GM18519 (cell line): ENCODE data around the gene FLYWCH2.
A peak's percentile ranks its signal among the peaks of the same experiment; 100 is the strongest.
"Not testable (repeated sequence)": the region's sequence is repeated elsewhere in the genome, so short reads cannot be mapped to it uniquely, and the experiment has no call there.

Source experiments
- ATAC-seq: cut with Tn5 transposase; IDR thresholded peaks from one replicate; pipeline ENCODE4 v1.9.1; 2021; ENCODE audit warnings: mild to moderate bottlenecking, moderate library complexity; ENCODE audit not compliant: unreplicated experiment, low FRiP score

The FLYWCH2 gene

DNA sequence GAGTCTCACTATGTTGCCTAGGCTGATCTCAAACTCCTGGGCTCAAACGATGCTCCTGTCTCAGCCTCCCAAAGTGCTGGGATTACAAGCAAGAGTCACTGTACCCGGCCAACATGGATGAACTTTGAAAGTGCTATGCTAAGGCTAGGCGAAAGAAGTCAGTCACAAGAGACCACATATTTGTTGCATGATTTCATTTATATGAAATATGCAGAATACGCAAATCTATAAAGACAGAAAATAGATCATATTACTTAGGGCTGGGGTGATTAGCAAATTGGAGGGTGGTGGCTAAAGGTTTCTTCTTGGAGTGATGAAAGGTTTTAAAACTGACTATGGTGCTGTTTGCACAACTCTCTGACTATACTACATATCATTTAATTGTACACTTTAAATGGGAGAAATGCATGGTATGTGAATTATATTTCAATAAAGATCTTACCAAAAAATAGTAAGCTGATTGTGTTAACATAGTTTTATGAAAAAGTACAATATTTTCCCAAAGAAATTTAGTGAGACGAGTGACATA lies 27.5 kb downstream of the FLYWCH2 start:
- no peak for ATAC-seq

DNA sequence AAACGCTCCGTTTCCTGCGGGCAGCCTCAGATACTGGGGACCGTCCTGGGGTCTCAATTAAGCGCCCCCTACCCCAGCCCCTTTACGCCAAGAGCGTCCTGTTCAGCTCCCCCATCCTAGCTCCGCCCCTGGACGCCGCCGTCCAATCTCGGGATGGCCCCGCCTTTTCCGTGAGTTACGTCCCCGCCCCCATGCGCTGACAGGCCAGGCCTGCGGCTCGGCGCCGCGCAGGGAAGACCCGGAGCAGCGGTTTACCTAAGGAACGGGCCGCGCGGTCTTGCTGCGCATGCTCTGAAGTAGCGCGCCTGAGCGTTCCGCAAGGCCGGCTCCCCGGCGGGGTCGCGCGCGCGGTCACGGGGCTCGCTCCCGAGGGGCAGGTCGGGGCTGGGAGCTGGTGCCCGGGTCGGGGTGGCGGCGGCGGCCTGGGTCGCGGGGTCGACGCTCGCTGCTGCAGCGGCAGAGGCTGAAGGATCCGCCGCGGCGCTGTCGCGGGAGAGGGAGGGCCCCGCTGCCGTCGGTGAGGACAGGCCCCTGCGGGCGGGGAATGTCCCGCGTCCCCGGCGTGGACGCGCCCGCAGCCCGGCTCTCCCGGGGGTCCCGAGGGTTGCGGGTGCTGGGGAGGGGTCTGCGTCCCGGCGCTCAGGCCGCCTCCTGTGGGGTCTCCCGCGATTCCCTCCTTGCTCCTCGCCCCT lies 28.8 kb downstream of the FLYWCH2 start, which contains the start of gene FLYWCH1:
Gene FLYWCH1 (plus strand): TSS at position 294 of the 692 bp plus-strand sequence. CDS start 17,755 bp downstream, outside the sequence.
- peak; percentile 83 for ATAC-seq

DNA sequence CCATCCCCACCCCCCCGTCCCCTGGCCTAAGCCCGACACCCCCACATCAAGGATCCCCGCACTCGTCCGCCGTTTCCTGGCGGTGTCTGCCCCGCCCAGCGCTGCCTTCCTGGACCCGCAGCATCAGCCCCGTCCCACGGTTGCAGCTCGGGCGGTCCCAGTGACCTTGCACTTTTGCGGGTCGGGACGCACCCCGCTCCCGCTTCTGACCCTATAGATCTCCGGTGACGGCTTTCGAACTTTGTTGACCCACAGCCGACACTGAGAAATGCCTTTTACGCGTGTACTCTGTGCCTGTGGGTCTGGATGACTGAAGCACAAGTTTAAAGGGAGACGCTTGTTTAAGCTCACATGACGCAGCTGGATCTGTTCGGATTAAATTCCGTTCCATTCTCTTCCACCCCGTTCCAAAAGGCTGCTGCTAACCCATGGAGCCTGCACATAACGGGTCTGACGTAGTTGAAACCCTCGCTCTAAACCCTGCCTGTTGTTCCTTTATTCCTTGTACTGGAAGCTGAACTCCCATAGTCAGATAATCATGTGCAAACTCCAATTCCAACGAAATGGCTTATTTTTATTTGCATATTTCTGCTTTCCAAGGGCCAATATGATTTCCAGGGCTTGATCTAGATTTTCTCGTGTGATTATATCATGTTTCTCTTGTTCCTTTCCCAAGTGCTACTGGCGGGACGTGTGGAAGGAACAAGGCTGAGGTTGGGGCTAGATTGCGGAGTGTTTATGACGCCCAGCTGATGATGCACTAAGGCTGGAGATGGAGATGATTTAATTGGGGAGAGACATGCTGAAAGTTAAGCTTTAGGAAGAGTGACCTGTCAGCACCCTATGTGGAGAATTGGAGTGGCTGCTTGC lies 29.6 kb downstream of the FLYWCH2 start:
- peak; percentile 17 for ATAC-seq

GRCh38 chr16:2913603-2914002 lies 30.6 kb downstream of the FLYWCH2 start:
- ATAC-seq: no peak

DNA sequence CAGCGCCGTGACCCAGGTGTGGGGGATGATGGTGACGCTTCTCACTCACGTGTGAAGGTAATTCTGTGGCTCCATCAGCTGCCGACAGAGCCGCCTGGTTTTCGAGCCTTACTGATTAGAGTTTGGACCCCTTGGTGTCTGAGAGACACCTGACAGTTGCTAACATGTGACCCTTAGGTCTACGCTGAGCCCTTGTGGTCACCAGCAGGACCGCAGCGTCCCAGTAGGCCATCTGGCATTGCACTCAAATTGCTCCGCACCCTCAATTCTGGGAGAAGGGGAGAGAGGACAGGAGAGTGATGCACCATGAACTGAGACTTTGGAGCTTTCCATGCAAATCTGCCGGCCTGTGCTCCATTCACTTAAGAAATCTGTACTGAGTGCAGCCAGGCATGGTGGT lies 31.2 kb downstream of the FLYWCH2 start:
- ATAC-seq: no peak

GRCh38 chr16:2915196-2915929 lies 32.3 kb downstream of the FLYWCH2 start:
- no peak for ATAC-seq

DNA sequence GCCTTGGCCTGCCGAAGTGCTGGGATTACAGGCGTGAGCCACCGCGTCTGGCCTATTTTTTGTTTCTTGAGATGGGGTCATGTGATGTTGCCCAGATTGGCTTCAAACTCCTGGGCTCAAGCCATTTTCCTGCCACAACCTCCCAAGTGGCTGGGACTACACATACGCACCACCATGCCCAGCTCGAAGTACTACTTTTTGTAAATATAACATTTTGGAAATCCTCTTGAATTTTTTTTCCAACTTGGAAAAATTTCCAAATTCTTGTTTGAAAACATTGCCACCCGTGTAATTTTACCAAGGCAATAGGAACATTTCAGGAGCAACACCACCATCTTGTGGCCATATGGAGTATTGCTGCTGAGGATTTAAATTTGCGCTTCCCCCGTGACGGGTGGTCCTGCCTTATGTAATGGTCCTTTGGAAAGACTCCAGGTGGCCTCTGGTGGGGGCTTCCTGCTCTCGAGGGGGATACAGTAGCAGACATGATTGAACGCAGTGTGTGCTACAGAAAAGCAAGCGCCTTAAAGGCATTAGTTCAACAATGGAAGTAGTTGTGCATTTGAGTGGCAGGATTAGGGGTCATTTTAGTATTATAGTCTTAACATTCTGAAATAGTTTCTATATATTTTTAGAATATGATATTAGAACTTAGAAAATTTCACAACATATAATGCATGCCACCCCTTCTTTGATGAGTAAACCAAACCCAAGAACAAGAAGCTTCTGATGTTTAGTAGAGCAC lies 36.7 kb downstream of the FLYWCH2 start:
- ATAC-seq: no peak

GRCh38 chr16:2923481-2923880 lies 40.5 kb downstream of the FLYWCH2 start:
- no peak for ATAC-seq

DNA sequence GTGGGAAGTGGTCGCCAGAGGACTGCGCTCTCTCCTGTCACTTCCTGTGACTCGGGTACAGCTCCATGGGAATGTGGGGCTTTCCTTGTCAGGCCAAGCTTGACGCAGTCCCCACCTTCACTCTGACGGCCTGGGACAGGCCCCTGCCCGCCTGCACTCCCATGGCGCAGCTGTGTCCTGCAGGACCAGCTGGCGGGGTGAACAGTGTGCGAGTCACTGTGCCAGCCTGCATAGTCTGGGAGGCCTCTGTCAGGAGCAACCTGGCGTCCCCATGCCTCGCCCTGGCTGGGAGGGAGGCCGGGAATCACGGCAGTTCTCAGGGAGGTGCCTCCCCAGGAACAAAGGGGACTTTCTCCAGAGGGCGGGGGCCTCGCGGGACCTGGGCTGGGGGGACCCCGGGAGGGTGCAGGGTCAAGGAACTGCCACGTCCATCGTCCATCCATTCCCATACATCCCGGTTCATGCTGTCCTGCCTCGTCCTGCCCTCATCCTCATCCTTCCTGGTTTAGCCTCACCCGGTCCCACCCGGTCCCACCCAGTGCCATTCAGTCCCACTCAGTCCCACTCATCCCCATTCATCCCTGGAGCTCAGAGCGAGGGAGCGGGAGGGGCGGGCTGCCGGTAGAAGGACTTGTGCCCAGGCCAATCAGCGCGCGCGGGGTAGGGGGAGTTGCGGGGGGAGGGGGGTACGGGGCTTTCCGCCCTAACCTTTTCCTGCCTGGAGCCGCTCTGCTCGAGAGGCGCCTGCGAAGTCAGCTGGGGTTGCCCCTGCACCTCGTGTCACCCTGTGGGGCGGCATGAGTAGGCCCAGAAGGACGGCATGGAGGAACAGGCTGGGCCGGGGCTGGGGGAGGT lies 42.1 kb downstream of the FLYWCH2 start:
- ATAC-seq: no peak

GRCh38 chr16:2925951-2926649 lies 43.1 kb downstream of the FLYWCH2 start:
- no peak for ATAC-seq

DNA sequence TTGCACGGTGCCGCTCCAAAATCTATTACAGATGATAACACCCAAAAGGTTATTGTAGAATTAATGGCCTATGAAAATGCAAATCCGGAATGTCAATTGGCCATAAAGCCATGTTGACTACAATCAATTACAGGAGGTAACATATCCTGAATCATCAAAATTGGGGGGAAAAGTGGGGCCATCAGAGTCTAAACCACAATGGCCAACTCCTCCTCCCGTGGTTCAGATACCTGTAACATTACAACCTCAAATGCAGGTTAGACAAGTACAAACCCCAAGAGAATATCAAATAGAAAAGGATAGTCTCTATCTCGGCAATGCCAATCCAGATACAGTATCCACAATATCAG lies 43.6 kb downstream of the FLYWCH2 start:
- ATAC-seq: no peak

DNA sequence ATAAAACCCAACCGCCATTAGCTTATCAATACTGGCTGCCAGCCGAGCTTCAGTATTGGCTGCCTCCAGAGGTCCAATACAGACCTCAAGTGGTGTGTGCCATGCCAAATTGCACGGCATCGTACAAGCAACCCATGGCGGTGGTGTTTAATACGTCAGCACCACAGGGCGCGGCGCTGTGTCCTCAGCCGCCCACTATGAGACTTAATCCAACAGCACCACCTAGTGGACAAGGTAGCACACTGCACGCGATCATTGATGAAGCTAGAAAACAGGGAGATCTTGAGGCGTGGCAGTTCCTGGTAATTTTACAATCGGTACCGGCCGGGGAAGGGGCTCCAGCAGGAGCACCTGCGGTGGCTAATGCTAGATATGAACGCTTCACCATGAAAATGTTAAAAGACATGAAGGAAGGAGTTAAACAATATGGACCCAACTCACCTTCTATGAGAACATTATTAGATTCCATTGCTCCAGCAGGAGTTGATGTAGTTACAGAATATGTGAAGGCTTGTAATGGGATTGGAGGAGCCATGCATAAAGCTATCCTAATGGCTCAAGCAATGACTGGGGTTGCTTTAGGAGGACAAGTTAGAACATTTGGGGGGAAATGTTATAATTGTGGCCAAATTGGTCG lies 44.1 kb downstream of the FLYWCH2 start:
- no peak for ATAC-seq

GRCh38 chr16:2928151-2928550 lies 45.1 kb downstream of the FLYWCH2 start:
- ATAC-seq: not testable (repeated sequence)

GRCh38 chr16:2928796-2929195 lies 45.8 kb downstream of the FLYWCH2 start:
- no peak for ATAC-seq

GRCh38 chr16:2929693-2930092 lies 46.7 kb downstream of the FLYWCH2 start:
- no peak for ATAC-seq

DNA sequence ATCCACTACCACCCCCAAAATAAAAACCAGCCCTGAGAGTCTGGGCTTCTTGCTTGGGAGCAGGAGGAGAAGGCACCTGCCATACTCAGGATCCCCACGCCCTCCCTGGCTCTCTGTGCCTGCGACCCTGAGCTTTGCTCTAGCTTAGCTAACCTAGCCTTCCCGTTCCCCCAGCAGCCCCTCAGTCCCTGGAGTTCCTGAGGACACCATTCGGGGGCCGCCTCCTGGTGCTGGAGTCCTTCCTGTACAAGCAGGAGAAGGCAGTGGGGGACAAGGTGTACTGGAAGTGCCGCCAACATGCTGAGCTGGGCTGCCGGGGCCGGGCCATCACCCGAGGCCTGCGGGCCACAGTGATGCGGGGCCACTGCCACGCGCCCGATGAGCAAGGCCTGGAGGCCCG lies 47.2 kb downstream of the FLYWCH2 start:
- no peak for ATAC-seq

GRCh38 chr16:2931231-2931914 lies 48.4 kb downstream of the FLYWCH2 start:
- ATAC-seq: not testable (repeated sequence)

DNA sequence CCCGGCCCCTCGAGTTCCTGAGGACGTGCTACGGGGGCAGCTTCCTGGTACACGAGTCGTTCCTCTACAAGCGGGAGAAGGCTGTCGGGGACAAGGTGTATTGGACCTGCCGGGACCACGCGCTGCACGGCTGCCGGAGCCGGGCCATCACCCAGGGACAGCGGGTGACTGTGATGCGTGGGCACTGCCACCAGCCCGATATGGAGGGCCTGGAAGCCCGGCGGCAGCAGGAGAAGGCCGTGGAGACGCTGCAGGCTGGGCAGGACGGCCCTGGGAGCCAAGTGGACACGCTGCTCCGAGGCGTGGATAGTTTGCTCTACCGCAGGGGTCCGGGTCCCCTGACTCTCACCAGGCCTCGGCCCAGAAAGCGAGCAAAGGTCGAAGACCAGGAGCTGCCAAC lies 50.1 kb downstream of the FLYWCH2 start:
- no peak for ATAC-seq
